NCI-H510A (cell line): ENCODE results near the gene HDAC9.

Source experiments
- DNase-seq: peaks from one replicate; lab custom pipeline; 2025; lab: John Stamatoyannopoulos, UW

Gene HDAC9

DNA sequence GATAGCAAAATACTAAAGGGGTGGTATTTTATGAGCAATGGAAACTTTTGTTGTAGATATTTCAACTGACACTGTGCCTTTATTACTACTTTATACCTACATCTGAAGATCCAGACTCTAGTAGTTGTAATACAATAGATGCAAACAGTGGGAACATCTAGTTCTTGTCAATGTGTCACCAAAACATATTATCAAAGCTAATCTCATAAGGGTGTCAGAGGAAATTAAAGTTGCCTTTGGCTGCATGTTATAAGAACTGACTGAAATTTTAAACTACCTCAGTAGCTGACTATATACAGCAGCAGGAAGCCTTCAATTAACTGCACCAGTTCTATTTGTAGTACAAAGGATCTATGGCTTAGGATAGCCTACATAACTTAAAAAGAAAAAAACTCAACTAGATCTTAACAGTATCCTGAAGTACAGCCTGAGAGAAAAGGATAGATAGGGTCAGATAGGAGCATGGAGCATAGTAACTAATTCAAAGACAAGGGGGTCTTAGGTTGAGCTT is 30.9 kb downstream of the HDAC9 start:
- DNase-seq: no peak

DNA sequence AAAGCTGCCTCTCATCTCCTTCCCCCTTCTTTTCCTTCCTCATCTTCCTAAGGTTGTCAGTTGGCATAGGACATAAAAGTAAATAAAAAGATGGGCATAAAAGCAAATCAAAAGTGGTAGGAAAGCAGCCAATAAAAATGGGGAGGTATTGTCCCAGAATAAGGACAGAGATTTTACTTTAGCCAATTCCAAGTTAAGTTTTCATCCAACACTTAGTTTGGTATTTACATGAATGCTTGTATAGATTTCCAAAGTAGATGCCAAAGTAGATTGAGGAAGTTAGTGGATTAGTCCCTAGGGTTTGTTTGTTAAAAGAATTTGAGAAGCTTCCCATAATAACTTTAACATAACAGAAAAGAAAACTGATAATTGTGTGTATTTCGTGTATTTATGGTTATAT is 33.7 kb downstream of the HDAC9 start:
- no peak for DNase-seq

DNA sequence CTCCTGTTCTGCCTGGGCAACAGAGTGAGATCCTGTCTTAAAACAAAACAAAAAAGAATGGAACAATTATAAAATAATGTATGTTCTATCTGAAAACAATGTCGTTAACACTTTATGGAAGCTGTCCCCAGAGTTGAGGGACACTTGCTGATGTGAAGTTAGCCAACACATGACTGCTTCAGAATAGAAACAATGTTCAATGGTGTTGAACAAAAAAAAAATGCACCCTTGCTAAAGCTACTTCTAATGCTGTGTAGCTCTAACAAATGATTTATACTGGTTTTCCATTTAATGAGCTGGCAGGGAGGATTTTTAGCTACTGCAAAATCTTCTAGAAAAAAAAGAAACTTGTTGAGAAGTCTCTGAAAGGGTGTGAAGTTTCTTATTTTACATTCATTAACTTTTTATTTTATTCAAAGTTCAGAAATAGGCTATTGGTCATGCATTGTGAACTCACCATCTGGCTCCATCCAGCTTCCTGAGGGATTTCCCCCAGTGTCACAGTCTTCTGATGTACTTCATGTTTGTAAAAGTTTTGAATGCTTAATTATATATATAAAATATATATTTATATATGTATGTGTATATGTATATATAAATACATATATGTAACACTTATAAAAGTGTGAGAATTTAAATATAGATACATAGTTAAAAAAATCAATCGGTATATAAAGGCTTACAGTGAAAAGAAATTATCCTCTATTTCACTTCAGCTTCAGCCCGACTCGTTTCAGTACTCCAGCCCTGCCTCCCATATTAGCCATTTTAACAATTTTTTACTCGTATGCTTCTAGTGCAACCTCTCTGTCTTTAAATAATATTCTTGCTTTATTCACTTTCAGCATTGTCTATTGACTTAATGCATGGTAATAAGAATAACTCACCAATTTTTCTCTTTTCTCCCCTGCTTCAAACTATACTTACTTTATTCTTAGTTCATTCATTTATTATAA is 35.0 kb downstream of the HDAC9 start:
- no peak for DNase-seq

DNA sequence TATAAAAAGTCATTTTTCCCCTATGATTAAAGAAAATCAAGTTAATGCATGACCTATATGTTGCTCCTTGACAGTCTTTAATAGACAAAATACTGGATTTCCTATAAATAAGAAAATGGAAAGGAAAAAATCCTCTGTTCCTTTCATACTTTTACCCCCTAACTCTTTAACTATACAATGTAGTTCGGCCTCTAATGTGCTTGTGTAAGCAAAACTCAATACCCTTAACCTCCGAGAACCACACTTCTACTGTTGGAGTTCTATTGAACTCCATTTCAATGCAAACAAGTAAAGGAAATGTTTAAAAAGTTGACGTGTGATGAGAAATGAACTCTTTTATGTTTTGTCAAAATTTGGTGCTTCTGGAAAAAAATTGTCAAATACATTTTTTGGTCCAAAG is 36.0 kb downstream of the HDAC9 start:
- DNase-seq: no peak

DNA sequence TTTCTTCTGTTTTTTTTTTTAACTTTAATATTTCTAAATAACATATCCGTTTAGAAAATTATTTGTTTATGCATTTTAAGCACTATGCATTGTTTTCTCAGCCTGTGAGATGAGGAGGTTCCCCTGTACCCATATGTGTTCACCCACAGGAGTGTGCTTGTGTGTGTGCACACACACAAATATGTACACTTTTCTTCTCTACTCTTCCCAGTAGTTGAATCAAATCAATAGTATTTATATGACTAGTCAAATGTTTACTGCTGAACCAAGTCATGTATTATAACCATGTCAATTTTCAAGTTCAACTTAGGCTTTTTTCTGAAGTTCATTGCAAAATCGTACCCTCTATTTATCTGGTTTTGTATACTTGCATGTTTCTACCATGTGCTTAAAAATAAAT is 37.3 kb downstream of the HDAC9 start:
- no peak for DNase-seq

DNA sequence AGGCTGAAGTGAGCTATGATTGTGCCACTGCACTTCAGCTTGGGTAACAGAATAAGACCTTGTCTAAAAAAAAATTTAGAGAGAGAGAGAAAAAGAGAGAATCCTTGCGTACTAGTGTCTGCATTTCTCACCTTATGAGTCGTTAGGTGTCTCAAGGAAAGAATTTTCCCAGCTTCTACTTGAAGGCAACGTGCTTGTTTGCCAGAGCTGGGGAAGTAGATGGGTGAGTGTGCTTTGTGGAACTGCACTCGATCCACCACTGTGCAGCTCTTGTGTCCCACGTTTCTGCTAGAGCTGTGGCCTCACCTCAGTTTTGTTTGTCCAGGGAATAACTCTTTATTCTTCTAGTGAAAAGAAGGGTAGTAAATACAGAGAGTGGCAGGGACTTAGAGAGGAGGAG is 38.9 kb downstream of the HDAC9 start:
- no peak for DNase-seq

DNA sequence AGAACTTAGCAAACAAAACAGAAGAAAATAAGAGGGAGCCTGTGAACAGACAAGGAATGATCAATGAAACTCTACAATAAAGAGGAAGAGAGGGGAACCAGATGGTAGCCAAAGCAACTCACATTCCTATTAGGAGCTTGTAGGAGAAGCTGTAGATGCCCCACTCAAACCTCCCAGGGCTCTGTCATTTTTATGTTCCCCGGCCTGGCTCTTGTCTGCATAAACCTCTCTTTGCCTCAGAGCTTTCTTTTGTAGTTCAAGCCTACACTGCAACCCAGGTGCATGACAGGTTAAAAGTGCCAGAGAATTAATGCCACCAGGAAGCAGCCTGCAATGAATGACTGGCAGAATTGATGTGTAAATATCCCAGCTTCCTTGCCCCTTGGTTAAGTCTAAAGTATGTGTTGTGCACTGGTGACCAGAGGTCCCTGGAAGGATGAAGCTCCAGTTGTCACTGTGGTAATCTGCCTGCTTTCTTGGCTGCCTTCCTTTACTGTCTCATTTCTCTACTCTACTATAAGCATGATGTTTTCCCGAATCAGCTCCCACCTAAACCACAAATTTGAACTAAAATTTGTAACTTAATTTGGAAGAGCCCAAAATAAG is 40.4 kb downstream of the HDAC9 start:
- no peak for DNase-seq

DNA sequence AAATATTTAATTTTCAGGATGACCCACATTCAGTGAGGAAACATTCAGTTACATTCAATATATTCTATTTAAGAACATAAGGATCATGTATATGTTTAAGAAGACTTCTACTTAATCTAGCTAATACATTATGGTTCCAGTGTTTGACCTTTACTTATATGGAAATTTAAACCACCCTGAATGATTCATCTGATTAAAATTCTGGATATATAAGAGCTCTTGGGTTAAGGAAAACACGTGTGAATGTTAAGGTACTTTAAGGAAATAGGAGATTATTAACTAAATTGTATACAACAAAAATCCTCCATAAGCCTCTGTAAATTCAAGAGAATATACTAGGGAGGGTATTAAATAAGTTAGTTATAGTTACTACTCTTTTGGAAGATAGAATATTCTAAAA is 40.9 kb downstream of the HDAC9 start:
- DNase-seq: no peak

DNA sequence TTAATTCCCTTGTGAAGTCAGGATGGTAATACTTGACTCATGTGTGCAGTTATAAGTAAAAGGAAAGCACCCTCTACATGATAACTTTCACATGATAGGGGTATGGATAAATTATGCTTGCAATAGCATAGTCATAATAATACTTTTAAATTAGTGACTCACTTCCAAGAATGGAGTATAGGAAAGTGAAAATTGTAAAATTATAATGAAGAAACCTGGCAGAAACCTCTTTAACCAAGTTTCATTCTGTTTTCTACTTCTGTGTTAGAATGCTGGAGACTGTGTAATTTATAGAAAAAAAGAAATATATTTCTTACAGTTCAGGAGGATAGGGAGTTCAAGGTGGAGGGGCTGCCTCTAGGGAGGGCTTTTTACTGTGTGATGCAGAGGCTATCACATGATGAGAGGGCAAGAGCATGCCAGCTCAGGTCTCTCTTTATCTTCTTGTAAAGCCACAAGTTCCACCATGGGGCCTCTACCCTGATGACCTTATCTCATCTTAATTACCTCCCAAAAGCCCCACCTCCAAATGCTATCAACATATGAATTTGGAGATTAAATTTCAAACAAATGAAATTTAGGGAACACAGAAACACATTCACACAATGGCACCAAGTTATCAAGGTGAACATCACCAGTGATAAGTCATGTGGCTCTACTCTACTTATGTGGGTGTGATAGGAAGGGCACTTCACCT is 43.2 kb downstream of the HDAC9 start:
- DNase-seq: no peak

DNA sequence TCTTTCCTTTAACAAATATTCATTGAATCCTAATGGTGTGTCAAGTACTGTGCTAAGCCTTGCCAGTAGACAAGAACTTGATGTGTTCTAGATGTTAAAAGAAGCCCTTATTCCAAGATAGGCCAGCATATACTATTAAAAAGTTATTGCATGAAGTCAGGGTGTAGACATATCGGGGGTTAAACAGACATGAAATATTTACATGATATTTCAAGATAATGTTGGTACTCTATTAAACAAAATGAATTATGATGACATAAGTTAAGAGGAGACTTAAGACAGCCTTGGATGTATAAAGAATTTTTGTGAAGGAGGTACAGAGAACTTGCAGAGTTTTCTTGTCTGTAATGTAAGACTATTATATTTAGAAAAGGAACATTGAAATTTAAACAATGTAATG is 44.8 kb downstream of the HDAC9 start:
- no peak for DNase-seq

DNA sequence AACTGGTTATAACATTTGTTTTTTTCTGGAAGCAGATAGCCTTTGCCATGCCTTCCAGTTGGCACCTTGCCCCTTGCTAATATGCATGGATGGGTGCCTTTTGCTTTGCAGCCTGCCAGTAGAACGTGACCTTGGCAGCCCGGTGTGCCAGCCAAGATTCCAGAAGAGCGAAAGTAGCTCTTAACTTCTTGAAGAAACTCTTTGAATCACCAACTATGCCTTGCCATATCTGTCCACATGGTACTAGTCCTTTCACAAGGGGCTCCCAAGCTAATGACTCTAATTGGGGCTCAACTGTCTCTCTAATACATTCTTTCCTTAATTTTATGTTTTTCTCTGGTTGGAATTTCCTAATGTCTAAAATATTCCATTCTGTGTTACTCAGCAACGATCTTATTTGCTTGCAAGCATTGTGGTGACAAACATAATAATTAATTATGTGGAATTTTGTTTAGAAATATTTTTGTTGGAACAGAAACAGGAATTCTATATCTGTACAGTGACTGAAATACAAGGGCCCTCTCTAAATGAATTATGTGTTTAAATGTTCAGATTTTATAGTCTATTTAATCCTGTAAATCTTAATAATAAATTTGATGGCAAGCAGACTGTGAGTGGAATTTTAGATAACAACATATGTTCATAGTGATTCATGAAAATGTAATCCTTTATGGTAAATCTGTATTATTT is 45.8 kb downstream of the HDAC9 start:
- DNase-seq: no peak

DNA sequence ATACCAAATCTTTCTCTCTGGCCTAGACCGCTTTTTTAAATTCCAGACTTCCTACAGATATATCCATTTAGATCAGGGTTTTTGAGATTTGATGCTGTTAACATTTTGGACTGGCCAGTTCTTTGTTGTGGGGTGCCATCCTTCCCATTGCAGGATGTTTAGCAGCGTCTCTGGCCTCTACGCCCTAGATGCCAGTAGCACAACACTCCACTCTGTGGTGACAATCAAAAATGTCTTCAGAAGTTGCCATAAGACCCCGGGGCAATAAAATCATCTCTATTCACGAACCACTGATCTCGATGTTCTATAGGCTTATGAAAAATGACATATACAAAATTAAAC is 46.3 kb downstream of the HDAC9 start:
- DNase-seq: no peak

DNA sequence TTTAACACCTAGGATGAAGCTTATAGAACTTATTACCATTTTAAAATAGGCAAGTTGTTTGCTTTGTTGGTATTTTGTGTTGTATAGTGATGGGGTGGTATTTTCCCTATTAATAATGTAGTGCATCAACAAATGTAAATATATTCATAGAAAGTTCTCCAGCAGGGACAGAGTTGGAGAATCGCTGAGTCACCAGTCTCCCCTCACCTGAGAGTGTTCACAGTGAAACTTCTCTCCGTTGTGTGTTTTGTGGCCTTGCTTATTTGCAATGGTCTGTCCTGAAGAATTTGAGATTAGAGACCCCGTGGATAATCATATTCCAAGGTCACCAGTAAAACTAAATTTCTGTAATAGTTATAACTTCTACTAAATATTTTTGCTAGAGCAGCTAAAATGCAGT is 51.0 kb downstream of the HDAC9 start:
- DNase-seq: no peak

DNA sequence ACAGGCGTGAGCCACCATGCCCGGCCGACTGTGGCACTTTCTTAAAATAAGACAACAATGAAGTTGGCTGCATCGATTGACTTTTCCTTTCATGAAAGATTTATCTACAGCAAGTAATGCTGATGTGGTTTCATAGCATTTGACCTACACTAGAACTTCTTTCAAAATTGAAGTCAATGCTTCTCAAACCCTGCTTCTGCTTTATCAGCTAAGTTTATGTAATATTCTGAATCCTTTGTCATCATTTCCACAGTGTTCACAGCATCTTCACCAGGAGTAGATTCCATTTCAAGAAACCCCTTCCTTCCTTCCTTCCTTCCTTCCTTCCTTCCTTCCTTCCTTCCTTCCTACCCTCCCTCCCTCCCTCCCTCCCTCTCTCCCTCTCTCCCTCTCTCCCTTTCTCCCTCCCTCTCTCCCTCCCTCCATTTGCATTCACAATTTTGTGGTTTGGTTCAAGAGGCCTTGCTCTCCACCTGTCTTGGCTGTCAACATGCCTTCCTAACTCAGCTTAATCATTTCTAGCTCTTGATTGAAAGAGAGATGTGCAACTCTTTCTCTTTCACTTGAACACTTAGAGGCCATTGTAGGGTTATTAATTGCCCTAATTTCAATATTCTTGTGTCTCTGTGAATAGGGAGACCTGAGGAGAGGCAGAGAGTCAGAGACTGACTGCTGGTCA is 52.1 kb downstream of the HDAC9 start:
- no peak for DNase-seq

DNA sequence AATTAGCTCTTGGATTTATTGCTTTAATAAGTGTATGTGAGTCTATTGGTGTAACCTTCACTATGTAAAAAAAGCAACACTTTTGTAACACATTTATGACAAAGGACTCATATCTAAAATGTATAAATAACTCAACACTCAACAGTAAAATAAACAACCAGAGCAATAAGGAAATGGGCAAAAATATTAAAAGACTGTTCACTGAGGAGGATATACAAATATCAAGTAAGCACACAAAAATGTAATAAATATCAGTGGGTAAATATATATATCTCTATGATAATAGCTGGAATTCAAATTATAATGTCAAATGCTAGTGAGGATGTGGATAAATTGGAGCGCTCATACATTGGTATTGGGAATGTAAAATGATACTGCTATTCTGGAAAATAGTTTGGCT is 53.0 kb downstream of the HDAC9 start:
- DNase-seq: no peak

DNA sequence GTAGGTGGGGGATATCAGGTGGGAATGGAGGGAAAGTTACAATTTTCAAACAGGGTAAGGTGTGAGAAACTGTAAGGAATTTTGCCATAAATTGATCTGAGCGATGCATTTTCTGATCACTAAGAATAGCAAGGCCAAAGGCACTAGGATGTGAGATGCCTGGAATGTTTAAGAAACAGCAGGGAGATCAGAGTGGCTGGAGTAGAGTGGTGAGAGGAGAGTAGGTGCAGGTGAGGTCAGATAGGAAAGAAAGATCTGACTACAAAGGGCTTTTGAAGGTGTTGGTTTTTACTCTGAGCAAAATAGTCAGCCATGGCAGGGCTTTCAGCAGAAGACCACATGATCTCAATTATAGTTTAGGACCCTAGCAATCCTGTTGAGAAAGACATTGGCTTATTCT is 55.0 kb downstream of the HDAC9 start:
- no peak for DNase-seq

DNA sequence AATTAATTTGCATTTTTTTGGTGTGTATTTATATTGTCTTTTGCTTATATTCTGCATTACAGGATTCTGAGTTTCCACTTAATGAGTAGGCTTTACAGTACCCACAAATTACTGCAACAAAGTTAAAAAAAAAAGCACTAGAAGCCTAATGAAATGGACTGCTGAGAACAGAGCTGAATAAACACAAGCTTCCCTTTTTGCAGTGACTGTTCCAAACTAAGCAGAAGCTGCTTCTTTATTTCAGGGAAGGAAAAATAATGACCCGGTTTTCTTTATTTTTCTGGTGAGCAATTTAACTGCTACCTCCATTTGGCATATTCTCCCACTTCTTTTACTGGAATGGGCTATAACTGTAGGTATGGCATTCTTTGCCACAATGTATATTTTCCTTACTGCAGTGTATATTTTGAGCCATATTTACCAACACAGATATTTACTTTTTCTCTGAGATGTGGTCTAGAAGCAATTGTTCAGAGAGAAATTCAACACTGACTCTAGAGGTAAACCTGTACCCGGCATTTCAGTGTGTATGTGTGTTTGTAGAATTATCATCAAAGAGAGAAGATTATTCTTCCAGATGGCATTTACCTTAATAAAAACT is 56.9 kb downstream of the HDAC9 start:
- DNase-seq: no peak

DNA sequence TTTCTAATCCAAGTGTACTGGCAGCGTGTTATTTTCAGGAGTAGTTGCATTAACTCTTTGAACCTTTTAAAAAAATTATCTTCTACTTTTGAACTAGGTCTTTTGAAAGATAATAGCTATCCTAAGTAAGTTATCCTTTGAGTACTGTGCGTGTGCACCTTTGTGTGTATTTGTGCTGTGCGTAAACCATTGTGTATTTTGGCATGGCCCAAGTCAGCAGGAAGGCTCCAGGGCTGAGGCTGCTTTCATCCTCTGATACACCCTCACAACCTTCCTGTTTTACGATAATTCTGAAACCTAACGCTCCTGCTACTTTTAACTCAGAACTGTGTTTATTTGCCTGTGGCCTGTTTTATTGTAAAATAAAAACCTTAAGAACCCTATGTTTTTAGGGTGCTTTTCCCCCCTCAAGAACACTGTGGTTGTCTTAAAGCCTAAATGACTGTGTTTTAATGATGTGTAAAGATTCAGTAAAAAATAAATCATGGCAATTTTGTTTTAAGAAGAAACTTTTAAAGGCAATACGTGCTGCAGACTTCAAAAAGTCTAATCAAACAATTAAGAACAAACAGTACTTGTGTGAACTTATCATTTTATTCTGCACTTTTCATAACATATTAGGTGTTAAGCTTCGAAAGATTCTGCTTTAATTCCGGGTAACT is 57.5 kb downstream of the HDAC9 start:
- no peak for DNase-seq

DNA sequence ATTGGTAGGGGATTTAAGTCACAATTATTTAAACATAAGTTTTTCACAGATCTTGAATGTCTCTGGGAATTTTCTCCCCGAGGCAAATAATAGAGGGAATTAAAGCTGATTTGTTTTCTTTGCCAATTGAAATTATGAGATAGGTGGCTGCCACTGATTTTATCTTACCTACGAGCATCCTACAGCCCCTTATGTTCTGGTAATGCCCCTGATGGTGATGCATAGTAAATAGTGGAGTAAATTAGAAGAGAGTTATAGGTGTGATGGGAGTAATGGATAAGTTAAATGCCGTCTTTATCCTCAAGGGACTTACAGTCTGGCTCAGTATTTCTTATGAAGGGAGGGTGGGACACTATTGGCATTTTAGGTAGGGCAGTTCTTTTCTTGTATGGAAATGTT is 58.1 kb downstream of the HDAC9 start:
- no peak for DNase-seq

DNA sequence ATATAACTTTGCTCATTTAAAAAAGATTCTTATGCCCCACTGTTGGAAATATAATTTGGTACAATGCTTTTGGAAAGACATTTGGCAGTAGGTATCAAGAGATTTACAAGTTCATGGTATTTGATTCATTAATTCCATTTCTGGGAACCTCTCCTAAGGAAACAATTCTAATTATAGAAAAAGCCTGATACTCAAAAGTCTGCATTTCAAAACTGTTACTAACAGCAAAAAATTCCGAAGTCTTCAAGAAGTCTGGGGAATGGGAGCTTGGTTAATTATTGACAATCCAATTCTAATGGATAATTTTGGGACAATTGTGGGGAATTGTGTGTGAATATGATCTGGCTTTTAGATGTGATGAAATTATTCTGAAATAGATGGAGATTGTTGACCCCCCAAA is 59.6 kb downstream of the HDAC9 start:
- no peak for DNase-seq

DNA sequence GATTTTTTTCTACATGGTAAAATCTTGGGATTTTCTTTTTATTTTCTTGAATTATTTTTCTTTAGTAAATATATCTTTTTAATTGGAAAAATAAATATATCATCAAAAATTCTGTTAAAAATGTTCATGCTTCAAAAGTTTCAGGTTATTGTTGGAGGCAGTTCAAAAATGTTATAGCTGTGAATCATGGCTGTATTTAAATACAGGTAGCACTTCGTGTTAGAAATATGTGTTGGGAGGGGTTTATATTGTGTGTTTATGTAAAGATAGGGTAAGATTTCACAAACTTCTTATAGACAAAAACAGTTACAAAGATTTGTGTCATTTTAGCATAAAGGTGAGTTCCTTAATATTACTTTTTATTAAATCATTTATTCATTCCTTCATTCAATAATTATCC is 60.4 kb downstream of the HDAC9 start:
- DNase-seq: no peak
